HG02571 (cell line): Measurements from ENCODE around the gene PAN3.
"Not testable (repeated sequence)": the region's sequence is repeated elsewhere in the genome, so short reads cannot be mapped to it uniquely, and the experiment has no call there.

Experiments used
- ATAC-seq: cut with Tn5 transposase; IDR thresholded peaks from one replicate; pipeline ENCODE4 v1.9.1; 2021; ENCODE audit warnings: mild to moderate bottlenecking, moderate library complexity; ENCODE audit not compliant: unreplicated experiment

The PAN3 gene

GRCh38 chr13:28138012-28138755, at the start of gene PAN3:
PAN3 (plus strand) TSS chr13:28138545; CDS start chr13:28138658, 113 bp downstream.
- peak; percentile 54 for ATAC-seq

- no peak for ATAC-seq
These were observed 49.3 kb upstream of the PAN3 start for GRCh38 chr13:28089065-28089464.

- no peak for ATAC-seq
These were observed 45.9 kb upstream of the PAN3 start for GRCh38 chr13:28092431-28092830.

GRCh38 chr13:28093881-28094280, 44.5 kb upstream of the PAN3 start:
- ATAC-seq, result no peak

- ATAC-seq, result no peak
These were observed 44.0 kb upstream of the PAN3 start for GRCh38 chr13:28094306-28094705.

- no peak for ATAC-seq
These were observed 40.8 kb upstream of the PAN3 start for GRCh38 chr13:28097503-28097902.

GRCh38 chr13:28099396-28100149, 38.8 kb upstream of the PAN3 start:
- no peak for ATAC-seq

- no peak for ATAC-seq
These were observed 37.9 kb upstream of the PAN3 start, which contains the start of gene FLT3 for GRCh38 chr13:28100150-28101121. FLT3 (minus strand) TSS chr13:28100576; CDS start chr13:28100510, 66 bp downstream.

- ATAC-seq, result not testable (repeated sequence)
These were observed 36.5 kb upstream of the PAN3 start for GRCh38 chr13:28101886-28102285.

GRCh38 chr13:28106976-28107375, 31.4 kb upstream of the PAN3 start:
- no peak for ATAC-seq

GRCh38 chr13:28110414-28110813, 27.9 kb upstream of the PAN3 start:
- ATAC-seq, result no peak

- no peak for ATAC-seq
These were observed 21.6 kb upstream of the PAN3 start for GRCh38 chr13:28116736-28117135.

- ATAC-seq, result no peak
These were observed 20.5 kb upstream of the PAN3 start for GRCh38 chr13:28117689-28118377.

GRCh38 chr13:28120317-28120716, 18.0 kb upstream of the PAN3 start:
- no peak for ATAC-seq

GRCh38 chr13:28121224-28121623, 17.1 kb upstream of the PAN3 start:
- ATAC-seq, result no peak

- no peak for ATAC-seq
These were observed 10.3 kb upstream of the PAN3 start for GRCh38 chr13:28128030-28128429.

GRCh38 chr13:28128926-28129325, 9.4 kb upstream of the PAN3 start:
- no peak for ATAC-seq

- ATAC-seq, result no peak
These were observed 8.2 kb upstream of the PAN3 start for GRCh38 chr13:28129911-28130693.

- no peak for ATAC-seq
These were observed 6.7 kb upstream of the PAN3 start for GRCh38 chr13:28131646-28132045.

GRCh38 chr13:28136916-28137315, 1.4 kb upstream of the PAN3 start:
- no peak for ATAC-seq
